EH (cell line): ENCODE data around the gene EIF3F.
"Not testable (repeated sequence)": the region's sequence is repeated elsewhere in the genome, so short reads cannot be mapped to it uniquely, and the experiment has no call there.

Experiments
- DNase-seq: peaks from one replicate; pipeline ENCODE4 v3.0.0-alpha.2; 2015; ENCODE audit warnings: low read depth

Gene EIF3F

GRCh38 chr11:7986768-7987559 is at the start of gene EIF3F:
Gene EIF3F (plus strand): TSS chr11:7987337. CDS start chr11:7987353, 16 bp downstream.
- DNase-seq: peak; percentile 99

GRCh38 chr11:7941146-7941545 is 46.0 kb upstream of the EIF3F start:
- DNase-seq: no peak

- no peak for DNase-seq
These were observed 45.5 kb upstream of the EIF3F start, which contains the start of gene OR10A3 for GRCh38 chr11:7941608-7942007. Gene OR10A3 (minus strand): TSS chr11:7941708. CDS start chr11:7939520, 2,188 bp downstream.

- DNase-seq: no peak
These were observed 43.0 kb upstream of the EIF3F start for GRCh38 chr11:7944123-7944522.

GRCh38 chr11:7949934-7950333 is 37.2 kb upstream of the EIF3F start:
- no peak for DNase-seq

GRCh38 chr11:7955191-7955590 is 31.9 kb upstream of the EIF3F start:
- DNase-seq: no peak

- DNase-seq: no peak
These were observed 22.9 kb upstream of the EIF3F start for GRCh38 chr11:7964261-7964660.

GRCh38 chr11:7964873-7965272 is 22.3 kb upstream of the EIF3F start:
- DNase-seq: peak; percentile 85

- peak; percentile 94 for DNase-seq
These were observed 21.8 kb upstream of the EIF3F start, which contains the start of gene NLRP10 for GRCh38 chr11:7965386-7965785. Gene NLRP10 (minus strand): TSS chr11:7965447. CDS start chr11:7963495, 1,952 bp downstream.

- DNase-seq: no peak
These were observed 20.0 kb upstream of the EIF3F start for GRCh38 chr11:7967097-7967496.

- peak; percentile 63 for DNase-seq
These were observed 19.3 kb upstream of the EIF3F start for GRCh38 chr11:7967826-7968225.

- peak; percentile 80 for DNase-seq
These were observed 18.5 kb upstream of the EIF3F start for GRCh38 chr11:7968686-7969085.

GRCh38 chr11:7969756-7970646 is 17.1 kb upstream of the EIF3F start:
- peak; percentile 94 for DNase-seq

GRCh38 chr11:7971846-7972245 is 15.3 kb upstream of the EIF3F start:
- DNase-seq: no peak

GRCh38 chr11:7973011-7973410 is 14.1 kb upstream of the EIF3F start:
- DNase-seq: peak; percentile 51

- peak; percentile 62 for DNase-seq
These were observed 12.5 kb upstream of the EIF3F start for GRCh38 chr11:7974668-7975067.

- peak; percentile 92 for DNase-seq
These were observed 9.8 kb upstream of the EIF3F start for GRCh38 chr11:7977232-7977917.

- DNase-seq: no peak
These were observed 5.4 kb upstream of the EIF3F start for GRCh38 chr11:7981619-7982157.

GRCh38 chr11:7982582-7983119 is 4.5 kb upstream of the EIF3F start:
- no peak for DNase-seq

- no peak for DNase-seq
These were observed 3.1 kb upstream of the EIF3F start for GRCh38 chr11:7983832-7984590.

- not testable (repeated sequence) for DNase-seq
These were observed 385 bp downstream of the EIF3F start for GRCh38 chr11:7987560-7987883.
